ENCODE data around the gene PLEKHG2.

Gene PLEKHG2

DNA sequence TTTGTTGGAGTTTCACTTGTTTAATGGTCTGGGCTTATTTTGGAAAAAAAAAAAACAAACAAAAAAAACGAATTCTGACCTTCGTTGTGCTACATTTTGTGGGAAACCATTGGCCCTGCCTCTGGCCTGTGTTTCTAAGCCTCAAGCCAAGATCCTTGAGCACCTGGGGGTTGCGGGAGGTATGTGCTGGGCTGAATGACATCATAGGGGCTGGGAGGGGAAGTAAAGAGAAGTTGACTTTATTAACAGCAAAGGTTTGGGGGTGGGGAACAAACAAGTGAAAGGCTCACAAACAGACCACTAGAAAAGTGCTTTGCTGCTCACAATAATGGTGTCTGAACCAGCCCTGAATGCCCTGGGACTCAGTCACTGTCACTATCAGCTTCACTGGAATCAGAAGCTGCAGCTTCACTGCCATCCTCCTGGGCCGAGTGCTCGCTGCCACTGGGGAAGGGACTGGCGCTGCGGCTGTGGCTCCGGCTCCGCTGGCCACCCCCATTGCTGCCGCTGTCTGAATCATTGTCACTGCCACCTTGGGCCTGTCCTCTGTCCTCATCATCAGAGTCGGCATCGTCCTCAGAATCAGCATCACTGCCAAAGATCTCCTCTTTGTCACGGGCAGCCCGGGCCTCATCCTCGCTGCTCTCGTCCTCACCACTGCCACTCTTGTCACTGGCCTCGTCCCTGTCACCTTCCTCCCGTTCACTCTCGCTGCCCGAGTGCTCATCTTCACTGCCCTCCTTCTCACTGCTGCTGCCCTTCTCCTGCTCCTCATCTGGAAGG lies 26.6 kb upstream of the PLEKHG2 start:
- no peak for DNase-seq (ENCODE audit: low spot score)

DNA sequence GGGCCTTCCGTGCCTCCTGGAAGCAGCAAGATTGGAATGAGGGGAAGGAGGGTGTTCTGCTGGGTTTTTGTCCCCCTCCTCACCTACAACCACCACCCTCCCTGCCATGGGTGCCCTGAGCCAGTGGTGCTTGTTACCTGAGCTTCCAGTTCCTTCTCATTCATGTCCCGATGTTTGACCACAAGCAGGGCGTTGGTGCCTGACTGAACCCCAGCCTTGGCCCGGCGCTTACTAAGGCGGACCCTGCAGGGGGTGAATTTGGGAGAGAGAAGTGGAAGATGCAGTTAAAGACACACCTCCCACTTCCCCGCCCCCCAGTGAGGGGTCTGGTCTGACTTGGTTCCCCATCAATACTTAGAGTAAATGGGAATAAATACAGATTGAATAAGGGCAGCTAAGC lies 25.9 kb upstream of the PLEKHG2 start:
- no peak for DNase-seq (ENCODE audit: low spot score)

DNA sequence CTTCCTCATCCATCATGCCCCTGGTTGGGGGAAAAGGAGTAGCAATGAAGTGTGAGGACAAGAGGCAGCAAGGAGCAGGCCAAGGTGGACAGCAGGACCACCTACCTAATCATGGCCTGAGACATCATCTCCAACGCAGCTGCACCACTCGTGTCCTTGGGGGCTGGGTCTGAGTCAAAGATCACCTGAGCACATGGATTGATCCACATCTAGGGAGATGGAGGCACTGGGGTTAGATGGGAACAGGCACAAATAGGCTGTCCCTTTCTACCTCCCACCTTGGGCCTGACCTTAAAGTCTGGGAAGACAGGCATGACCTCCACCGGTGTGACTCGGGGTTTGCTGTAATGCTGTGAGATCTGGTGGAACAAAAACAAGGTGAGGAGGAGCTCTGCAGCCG lies 23.8 kb upstream of the PLEKHG2 start:
- DNase-seq (ENCODE audit: low spot score) = no peak

DNA sequence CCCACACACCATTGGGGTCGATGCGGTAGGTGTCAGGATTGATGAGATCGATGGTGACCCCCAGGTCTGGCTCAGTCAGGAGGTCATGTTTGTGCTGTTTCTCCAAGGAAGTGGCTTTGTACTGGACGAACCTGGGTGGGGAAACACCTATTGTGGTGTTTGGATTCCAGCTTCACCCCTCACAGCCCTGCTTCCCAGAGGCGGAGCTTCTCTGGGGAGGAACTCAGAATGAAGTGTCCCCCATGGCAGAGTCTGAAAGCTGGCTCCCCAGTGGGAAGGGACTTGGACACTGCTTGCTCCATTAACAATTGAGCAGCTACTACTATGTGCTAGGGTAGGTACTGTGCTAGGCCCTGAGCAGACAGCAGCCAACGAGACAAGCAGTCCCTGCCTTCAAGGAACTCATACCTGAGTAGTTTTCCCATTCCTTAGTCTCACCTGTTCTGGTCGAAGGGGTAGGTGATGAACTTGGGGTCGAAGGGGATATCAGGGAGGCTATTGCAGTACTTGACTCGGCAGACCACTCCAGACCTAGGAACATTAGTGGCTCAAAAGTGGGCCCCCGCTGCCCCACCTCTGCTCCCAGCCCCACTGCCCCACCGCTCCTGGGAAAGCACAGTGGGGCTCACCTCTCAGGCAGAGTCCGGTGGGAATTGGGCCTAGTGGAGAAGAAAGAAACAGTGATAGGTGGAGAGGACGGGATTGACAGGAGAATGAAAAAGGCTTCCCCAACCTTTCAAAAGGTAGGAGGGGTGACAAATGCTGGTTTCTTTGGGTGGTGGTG lies 22.6 kb upstream of the PLEKHG2 start:
- no peak for DNase-seq (ENCODE audit: low spot score)

DNA sequence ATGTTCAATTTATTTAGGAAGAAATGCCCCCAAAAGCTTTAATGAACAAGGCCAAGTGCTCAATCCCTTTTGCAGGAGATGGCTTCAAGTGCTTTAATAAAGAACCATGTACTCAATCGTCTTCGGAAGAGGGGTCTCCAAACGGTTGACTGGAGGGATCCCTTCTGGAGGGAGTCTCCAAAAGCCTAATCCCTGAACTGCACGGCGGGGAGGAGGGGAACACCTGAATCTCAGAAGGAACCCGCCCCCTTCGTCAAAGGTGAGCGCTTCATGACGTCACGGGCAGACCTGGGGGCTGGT lies 22.1 kb upstream of the PLEKHG2 start:
- no peak for DNase-seq (ENCODE audit: low spot score)

DNA sequence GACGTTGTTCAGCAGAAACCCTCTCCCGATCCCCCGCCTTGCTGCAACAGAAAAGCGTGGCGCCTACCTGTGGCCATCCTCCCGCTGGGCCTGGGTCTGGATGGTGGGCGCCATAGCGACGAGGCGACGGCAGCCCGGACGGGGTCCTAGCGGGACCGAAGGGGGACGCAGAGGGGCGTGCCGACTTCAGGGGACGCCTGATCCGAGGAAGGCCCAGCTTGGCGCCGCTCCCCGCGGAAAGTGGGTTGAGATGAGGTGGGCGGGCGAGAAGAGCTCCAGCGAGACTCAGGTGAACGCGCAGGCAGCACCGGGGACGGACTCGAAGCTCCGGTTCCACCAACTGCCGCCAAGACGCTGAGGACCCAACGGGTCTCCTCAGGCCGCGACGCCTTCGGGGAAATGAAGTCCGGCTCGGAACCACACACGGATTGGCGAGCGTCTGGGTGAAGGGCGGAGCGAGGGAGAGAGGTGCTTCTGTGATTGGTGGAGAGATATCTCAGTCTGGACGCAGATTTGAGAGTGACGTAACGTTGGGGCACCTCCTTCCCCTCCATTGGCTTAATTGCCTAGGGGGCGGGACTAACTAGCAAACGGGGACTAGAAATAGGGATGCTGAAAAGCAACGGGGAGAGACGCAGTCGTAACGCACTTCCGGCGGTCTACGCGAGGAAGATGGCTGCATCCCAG lies 21.6 kb upstream of the PLEKHG2 start, which contains the start of the genes MED29 and PAF1:
MED29 (plus strand) TSS at position 628 of the 687 bp plus-strand sequence; CDS start at position 673, 45 bp downstream.
PAF1 (minus strand) TSS at position 356 of the 687 bp plus-strand sequence; CDS start at position 114, 242 bp downstream.
- DNase-seq (ENCODE audit: low spot score) = peak; percentile 100

DNA sequence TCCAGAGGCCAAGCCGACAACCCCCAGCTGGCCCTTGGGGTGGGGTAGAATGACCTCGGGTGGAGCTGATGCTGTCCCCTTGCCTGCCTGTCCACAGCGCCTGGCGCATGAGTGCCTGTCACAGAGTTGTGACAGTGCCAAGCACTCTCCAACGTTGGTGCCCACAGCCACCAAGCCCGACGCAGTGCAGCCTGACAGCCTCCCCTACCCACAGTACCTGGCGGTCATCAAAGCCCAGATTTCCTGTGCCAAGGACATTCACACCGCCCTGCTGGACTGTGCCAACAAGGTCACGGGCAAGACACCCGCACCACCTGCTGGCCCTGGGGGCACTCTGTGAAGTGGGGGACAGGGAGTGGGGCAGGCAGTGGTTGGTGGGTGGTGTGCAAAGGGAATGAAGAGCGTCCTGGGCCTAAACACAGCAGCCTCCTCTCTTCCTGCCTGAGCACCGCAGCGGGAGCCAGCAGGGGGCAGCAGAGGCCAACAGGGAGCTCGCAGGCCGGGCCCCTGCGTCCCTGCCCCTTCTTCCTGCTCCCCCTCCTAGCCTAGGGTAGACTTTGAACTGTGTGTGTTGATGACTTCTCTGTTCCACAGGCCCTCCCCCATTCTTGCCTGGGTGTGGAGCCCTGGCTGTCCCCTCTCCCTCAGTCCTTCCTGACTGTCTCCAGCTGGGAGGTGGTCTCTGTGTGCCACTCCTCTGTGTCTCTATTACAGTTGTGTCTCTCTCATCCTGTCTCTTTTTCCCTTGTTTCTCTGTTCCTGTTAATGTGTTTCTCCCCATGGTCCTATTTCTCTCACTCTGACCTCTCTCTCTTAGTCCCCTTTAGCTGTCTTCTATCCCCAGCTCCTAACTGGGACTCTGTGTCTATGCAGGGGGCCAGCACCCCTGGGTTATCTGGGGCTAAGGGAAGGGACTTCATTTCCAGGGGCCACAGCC lies 14.8 kb upstream of the PLEKHG2 start:
- DNase-seq (ENCODE audit: low spot score) = peak; percentile 80

DNA sequence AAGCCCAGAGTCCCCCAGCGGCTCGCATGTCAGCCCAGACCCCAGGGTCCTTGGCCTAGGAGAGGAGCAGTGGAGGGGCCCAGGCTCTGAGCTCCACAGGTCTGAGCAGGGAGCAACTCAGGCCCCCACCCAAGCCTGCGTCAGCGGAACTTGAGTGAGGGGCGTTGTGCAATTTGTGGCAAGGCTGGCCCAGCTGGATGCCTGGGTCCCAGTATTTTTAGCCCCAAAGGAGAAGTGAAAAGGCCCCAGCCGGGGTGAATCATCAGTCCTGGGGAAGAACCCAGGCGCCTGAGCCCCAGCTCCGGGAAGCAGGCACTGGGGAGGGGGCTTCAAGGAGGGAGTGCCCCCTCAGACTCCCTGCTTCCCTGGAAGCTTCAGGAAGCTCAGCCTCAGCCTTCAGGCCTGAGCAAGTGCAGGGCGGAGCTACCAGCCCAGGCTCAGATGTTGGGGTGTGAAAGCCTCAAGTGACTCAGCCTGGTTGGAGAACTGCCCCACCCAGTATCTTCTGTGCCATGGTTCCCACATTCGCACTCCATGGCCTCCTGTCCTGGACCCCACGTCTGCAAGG lies 14.1 kb upstream of the PLEKHG2 start:
- DNase-seq (ENCODE audit: low spot score) = no peak

DNA sequence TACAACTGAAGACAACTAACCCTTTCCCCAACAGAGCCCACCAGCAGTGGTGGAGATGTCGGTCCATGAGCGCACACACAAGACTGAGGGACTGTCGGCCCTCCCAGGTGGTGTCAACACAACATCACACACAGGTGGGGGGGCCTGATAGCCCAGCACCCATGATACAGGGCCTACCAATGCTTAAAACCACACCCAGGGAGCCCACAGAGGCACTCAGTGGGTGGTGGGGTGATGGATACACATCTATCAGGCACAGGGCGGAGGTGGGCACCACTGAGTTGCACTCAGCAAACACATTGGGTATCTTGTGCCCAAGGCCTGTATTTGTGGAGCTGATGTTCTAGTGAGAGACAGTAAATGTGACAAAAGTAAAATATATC lies 12.8 kb upstream of the PLEKHG2 start:
- no peak for DNase-seq (ENCODE audit: low spot score)

DNA sequence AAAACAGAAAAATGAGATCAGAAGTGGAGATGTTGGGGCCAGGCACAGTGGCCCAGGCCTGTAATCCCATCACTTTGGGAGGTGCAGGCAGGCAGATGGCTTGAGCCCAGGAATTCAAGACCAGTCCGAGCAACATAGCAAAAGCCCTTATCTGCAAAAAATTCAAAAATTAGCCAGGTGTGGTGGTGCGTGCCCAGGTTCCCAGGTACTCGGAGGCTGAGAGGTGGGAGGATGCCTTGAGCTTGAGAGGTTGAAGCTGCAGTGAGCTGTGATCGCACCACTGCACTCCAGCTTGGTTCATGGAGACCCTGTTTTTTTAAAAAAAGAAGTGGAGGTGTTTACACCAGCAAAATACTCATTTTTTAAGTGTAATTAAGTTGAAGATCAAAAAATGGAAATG lies 12.4 kb upstream of the PLEKHG2 start:
- no peak for DNase-seq (ENCODE audit: low spot score)

DNA sequence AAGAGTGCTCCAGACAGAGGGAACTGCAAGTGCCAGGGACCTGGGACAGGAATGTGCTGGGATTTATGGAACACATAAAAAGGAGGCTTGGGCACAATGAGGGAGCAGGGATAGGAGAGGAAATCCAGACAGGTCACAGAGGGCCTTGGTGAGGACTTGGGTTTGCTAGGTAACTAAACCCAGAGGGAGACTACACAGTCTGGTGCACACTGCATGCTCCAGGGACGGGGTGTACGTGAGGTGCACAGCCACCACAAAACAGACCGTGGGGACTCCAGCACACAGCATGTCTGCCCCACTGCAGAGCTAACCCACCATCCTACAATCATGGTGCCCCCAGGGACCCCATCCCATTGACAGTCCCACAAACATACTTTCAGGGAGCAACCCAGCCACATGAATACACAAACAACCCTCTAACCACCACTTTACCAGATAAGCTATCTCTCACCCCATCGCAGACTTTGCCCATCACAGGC lies 11.4 kb upstream of the PLEKHG2 start:
- DNase-seq (ENCODE audit: low spot score) = no peak

DNA sequence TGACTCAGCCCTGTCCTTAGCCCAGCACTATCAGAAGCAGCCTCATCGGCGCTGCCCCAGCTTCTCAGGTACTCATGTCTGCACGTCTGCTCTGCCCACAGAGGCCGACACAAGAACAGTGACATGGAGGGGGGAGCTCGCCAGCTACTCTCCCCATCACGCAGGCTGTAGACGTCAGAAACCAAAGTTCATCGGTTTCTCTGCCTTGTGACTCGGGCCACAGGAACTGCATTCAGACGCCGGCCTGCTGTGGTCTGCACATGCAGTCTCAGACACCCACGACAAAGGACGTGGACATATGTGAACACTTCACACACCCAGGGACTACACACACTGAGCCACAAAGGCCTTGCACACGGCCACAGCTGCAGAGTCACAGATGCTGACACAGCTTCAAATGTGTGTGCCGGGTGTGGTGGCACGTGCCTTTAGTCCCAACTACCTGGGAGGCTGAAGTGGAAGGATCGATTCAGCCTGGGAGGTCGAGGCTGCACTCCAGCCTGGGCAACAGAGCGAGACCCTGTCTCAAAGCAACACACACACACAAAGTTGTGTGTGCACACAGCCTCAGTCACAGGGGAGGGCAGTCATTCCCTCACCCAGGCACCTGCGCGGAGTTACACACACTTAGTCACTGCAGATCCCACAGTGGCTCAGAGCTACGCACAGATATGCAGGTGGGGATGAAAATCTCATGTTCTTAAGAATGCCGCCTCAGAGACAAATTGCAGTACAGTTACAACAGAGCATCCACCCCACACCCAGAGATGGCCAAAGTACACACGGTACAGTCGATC lies 10.7 kb upstream of the PLEKHG2 start:
- DNase-seq (ENCODE audit: low spot score) = no peak

DNA sequence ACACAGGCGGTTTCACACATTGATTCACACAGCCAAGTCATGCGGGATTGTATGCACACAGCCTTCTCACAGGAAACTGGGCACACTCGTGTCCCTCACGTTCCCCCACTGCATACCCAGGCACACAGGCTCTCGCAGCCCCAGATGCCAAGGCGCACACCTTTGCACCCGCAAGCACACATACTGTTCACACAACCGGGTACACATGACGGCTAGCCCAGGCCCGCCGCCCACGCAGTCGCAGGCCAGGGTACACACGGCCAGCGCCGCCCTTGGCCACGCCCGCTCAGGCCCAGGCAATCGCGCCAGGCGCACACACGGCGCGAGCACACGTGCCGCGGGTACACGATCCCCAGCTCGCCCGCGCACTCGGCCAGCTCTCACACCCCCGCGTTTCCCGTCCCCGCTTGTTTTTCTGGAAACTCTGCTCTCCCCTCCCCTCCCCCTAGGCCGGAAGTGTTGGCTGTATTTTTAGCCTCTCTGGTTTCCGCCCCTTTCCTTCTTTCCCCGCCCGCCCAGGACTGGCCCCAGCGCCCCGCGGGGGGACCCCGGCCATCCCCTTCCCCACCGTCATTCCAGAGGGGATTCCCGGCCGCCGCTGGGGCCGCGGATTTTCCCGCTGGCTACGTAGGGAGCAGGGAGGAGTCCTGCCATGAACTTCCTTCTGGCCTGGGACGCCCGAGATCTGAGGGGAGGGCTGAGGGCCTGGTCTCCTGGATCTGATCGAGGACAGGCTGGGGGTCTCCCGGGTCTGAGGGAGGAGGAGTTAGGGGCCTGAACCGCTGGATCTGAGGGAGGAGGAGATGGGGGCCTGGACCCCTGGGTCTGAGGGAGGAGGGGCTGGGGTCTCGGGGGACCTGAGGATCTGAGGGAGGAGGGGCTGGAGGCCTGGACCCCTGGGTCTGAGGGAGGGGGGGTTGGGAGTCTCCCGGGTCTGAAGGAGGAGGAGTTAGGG lies 9.8 kb upstream of the PLEKHG2 start:
- DNase-seq (ENCODE audit: low spot score) = peak; percentile 83

DNA sequence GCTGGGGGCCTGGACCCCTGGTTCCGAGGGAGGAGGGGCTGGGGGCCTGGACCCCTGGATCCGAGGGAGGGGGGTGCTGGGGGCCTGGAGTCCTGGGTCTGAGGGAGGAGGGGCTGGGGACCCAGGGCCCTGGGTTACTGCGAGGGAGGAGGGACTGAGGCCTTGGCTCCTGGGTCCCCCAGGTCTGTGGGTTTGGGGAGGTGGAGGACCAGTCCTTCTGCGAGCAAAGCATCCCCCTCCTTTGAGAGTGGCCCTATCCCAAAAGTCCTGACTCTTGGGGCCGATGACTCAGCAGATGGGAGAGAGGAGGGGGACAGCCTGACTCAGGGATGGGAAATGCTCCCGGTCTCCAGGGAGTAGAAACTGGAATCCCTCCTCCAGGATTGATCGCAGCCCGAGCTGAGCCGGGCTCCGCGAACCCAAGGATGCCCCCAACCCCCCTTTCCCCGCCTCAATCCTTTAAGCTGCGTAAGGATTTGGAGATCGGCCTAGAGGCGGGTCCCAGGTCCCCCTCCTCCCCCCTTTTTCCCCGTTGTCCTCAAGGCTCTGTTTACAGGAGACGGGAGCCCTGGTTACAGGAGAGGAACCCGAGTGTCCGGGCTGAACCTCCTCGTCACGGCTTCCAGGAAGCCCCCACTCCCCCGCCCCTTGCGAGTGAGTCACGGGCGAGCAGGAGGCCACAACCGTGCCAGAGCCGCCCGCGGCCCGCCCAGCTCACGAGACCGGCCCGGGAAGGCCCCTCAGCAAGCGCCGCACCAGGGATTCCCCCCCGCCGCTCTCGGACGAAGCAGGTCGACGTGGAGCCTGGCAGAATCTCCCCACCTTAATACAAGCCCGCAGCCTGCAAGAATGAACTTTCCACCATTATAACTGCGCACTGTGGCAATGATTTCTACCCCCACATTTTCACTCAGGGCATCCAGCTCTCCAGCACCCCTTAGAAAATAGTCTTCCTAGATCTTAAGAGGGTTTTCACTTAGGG lies 8.8 kb upstream of the PLEKHG2 start:
- DNase-seq (ENCODE audit: low spot score) = peak; percentile 90

DNA sequence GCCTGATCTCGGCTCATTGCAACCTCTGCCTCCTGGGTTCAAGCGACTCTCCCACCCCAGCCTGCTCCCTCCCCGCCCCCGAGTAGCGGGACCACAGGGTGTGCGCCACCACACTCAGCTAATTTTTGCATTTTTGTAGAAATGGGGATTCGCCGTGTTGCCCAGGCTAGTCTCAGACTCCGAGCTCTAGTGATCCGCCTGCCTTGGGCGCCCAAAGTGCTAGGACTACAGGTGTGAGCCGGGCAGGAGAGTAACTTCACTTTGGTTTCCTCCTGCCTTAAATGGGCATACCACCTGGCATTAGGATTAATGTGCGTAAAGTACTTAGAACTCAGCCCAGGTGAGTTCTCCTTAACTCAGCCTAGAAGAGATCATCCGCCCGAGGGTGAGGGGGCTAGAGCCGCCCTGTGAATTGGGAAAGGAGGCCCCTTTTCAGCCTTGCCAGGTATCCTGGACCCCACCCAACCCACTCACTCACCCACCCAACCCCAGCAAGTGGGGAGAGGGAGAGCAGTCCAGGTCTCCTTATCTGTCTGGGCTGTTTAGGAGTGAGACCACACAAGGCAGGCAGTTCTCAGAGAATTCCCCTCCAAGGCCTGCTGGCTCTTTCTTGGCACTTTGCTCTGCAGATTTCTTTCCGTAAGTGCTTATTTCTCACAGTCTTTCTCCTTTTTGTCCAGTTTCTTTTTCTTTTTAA lies 7.1 kb upstream of the PLEKHG2 start:
- DNase-seq (ENCODE audit: low spot score) = no peak

DNA sequence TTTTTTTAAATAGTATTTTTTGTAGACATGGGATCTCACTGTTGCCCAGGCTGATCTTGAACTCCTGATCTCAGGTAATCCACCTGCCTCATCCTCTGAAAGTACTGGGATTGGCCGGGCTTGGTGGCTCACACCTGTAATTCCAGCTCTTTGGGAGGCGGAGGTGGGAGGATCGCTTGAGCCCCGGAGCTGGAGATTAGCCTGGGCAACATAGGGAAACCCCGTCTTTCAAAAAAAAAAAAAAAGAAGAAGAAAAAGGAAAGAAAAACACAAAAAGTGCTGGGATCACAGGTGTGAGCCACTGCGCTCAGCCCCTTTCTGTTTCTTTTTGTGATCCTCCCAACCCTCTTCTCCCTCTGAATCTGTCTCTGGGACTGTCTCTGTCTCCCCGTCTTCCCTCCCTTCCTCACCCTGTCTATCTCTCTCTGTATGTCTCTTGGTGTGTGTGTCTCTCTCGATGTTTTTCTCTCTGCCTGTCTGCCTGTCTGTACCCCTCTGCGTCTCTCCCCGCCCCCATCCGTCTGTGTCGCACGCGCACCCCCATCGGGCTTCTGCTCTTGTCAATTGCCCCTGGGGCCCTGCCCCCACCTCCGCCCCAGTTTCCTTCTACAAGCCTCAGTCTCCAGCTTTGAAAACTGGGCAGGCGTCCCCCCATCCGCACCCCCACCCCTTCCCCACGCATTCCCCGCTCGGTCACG lies 6.4 kb upstream of the PLEKHG2 start:
- DNase-seq (ENCODE audit: low spot score) = no peak

Data from kidney capillary endothelial cell (primary cell).